ENCODE measurements around the gene EFNA1.

EFNA1 gene

GRCh38 chr1:155179112-155180031, 51.7 kb downstream of the EFNA1 start:
- no peak overlapping the region for H3K27ac ChIP-seq (ENCODE audit: low read depth, low read length)
- peaks cover 0 to 8% (median 0%) of the 10 kb centered on the region in 5 donors for H3K4me1 ChIP-seq (ENCODE audit: control insufficient read depth in 5 of 5, insufficient read depth in 5 of 5, low read length in 5 of 5)
- no peak overlapping the region for H3K4me3 ChIP-seq (ENCODE audit: low read depth in 1 of 5, low read length in 5 of 5)
- no peak overlapping the region for H3K9ac ChIP-seq (ENCODE audit: low read length in 5 of 5)
- H3K9me3 ChIP-seq (ENCODE audit: control insufficient read depth in 5 of 5, low read length in 5 of 5): no peaks in the 10 kb centered on the region
- no peaks in the 10 kb centered on the region for H3K36me3 ChIP-seq (ENCODE audit: control insufficient read depth in 5 of 5, insufficient read depth in 5 of 5, low read length in 5 of 5)
- H3K27me3 ChIP-seq (ENCODE audit: control insufficient read depth in 5 of 5, insufficient read depth in 4 of 5, low read length in 5 of 5): peaks cover 7 to 10% (median 9%) of the 10 kb centered on the region in 5 donors

- H3K9me3 ChIP-seq (ENCODE audit: control insufficient read depth in 5 of 5, low read length in 5 of 5): no peaks in the 10 kb centered on the region
- H3K36me3 ChIP-seq (ENCODE audit: control insufficient read depth in 5 of 5, insufficient read depth in 5 of 5, low read length in 5 of 5): no peaks in the 10 kb centered on the region
- no peaks in the 10 kb centered on the region for H3K27me3 ChIP-seq (ENCODE audit: control insufficient read depth in 5 of 5, insufficient read depth in 4 of 5, low read length in 5 of 5)
- H3K4me1 ChIP-seq (ENCODE audit: control insufficient read depth in 5 of 5, insufficient read depth in 5 of 5, low read length in 5 of 5): peaks cover 0 to 11% (median 6%) of the 10 kb centered on the region in 5 donors
- H3K27ac ChIP-seq (ENCODE audit: low read depth, low read length): no peak overlapping the region
- no peak overlapping the region for H3K9ac ChIP-seq (ENCODE audit: low read length in 5 of 5)
- H3K4me3 ChIP-seq (ENCODE audit: low read depth in 1 of 5, low read length in 5 of 5): no peak overlapping the region
These were observed 53.8 kb downstream of the EFNA1 start for GRCh38 chr1:155181371-155182051.

- no peaks in the 10 kb centered on the region for H3K27me3 ChIP-seq (ENCODE audit: control insufficient read depth in 5 of 5, insufficient read depth in 4 of 5, low read length in 5 of 5)
- no peak overlapping the region for H3K9ac ChIP-seq (ENCODE audit: low read length in 5 of 5)
- no peak overlapping the region for H3K27ac ChIP-seq (ENCODE audit: low read depth, low read length)
- no peak overlapping the region for H3K4me3 ChIP-seq (ENCODE audit: low read depth in 1 of 5, low read length in 5 of 5)
- no peaks in the 10 kb centered on the region for H3K36me3 ChIP-seq (ENCODE audit: control insufficient read depth in 5 of 5, insufficient read depth in 5 of 5, low read length in 5 of 5)
- H3K4me1 ChIP-seq (ENCODE audit: control insufficient read depth in 5 of 5, insufficient read depth in 5 of 5, low read length in 5 of 5): peaks cover 0 to 7% (median 1%) of the 10 kb centered on the region in 5 donors
- H3K9me3 ChIP-seq (ENCODE audit: control insufficient read depth in 5 of 5, low read length in 5 of 5): no peaks in the 10 kb centered on the region
These were observed 54.4 kb downstream of the EFNA1 start for GRCh38 chr1:155182052-155182550.

GRCh38 chr1:155183775-155184221, 56.1 kb downstream of the EFNA1 start:
- H3K27ac ChIP-seq (ENCODE audit: low read depth, low read length): no peak overlapping the region

GRCh38 chr1:155184351-155184811, 56.7 kb downstream of the EFNA1 start:
- Histone ChIP-seq H3K27me3 (ENCODE audit: control insufficient read depth in 5 of 5, insufficient read depth in 4 of 5, low read length in 5 of 5) (no peaks in the 10 kb centered on the region), H3K27ac (ENCODE audit: low read depth, low read length) (no peak overlapping the region), H3K36me3 (ENCODE audit: control insufficient read depth in 5 of 5, insufficient read depth in 5 of 5, low read length in 5 of 5) (no peaks in the 10 kb centered on the region), H3K4me1 (ENCODE audit: control insufficient read depth in 5 of 5, insufficient read depth in 5 of 5, low read length in 5 of 5) (peaks cover 0 to 7% (median 0%) of the 10 kb centered on the region in 5 donors), H3K9ac (ENCODE audit: low read length in 5 of 5) (no peak overlapping the region), H3K9me3 (ENCODE audit: control insufficient read depth in 5 of 5, low read length in 5 of 5) (no peaks in the 10 kb centered on the region), H3K4me3 (ENCODE audit: low read depth in 1 of 5, low read length in 5 of 5) (no peak overlapping the region)

More at GRCh38 chr1:155183775-155184221, 56.1 kb downstream of the EFNA1 start:
- peaks cover 0 to 7% (median 0%) of the 10 kb centered on the region in 5 donors for H3K4me1 ChIP-seq (ENCODE audit: control insufficient read depth in 5 of 5, insufficient read depth in 5 of 5, low read length in 5 of 5)
- no peaks in the 10 kb centered on the region for H3K9me3 ChIP-seq (ENCODE audit: control insufficient read depth in 5 of 5, low read length in 5 of 5)
- no peak overlapping the region for H3K9ac ChIP-seq (ENCODE audit: low read length in 5 of 5)
- H3K36me3 ChIP-seq (ENCODE audit: control insufficient read depth in 5 of 5, insufficient read depth in 5 of 5, low read length in 5 of 5): no peaks in the 10 kb centered on the region
- no peaks in the 10 kb centered on the region for H3K27me3 ChIP-seq (ENCODE audit: control insufficient read depth in 5 of 5, insufficient read depth in 4 of 5, low read length in 5 of 5)
- no peak overlapping the region for H3K4me3 ChIP-seq (ENCODE audit: low read depth in 1 of 5, low read length in 5 of 5)
